Endothelial cell of hepatic sinusoid (primary cell): ENCODE data around the gene ECSIT.

Experiments
- in situ Hi-C: cut with HindIII; loops from 2 replicates; pipeline ENCODE4 v1.10.0; 2017; ENCODE audit warnings: low sequenced_read_pairs

Gene ECSIT

GRCh38 chr19:11528551-11529341 lies at the start of gene ECSIT:
Gene ECSIT, minus strand, starts transcription at chr19:11529134. Its CDS starts 9,964 bp downstream, at chr19:11519170.
- in situ Hi-C loops: no loop called here

- in situ Hi-C loops: no loop called here
Observed at GRCh38 chr19:11577451-11578257, 48.7 kb upstream of the ECSIT start, which contains the start of gene ACP5. Gene ACP5, minus strand, starts transcription at chr19:11577645. Its CDS starts 328 bp downstream, at chr19:11577317.

GRCh38 chr19:11576227-11576626 lies 47.3 kb upstream of the ECSIT start:
- in situ Hi-C loops: no loop called here

GRCh38 chr19:11574689-11575088 lies 45.8 kb upstream of the ECSIT start:
- in situ Hi-C loops: loop anchor here (25.0 kb wide), 1 partner anchor 262 kb away; no protein-coding TSS in a partner anchor

GRCh38 chr19:11573763-11574162 lies 44.8 kb upstream of the ECSIT start:
- in situ Hi-C loops: loop anchor here (25.0 kb wide), 1 partner anchor 261 kb away; no protein-coding TSS in a partner anchor

- in situ Hi-C loops: loop anchor here (25.0 kb wide), 1 partner anchor 261 kb away; no protein-coding TSS in a partner anchor
Observed at GRCh38 chr19:11573354-11573753, 44.4 kb upstream of the ECSIT start.

- in situ Hi-C loops: loop anchor here (25.0 kb wide), 1 partner anchor 258 kb away; no protein-coding TSS in a partner anchor
Observed at GRCh38 chr19:11570039-11570462, 41.1 kb upstream of the ECSIT start.

GRCh38 chr19:11566164-11566563 lies 37.2 kb upstream of the ECSIT start:
- in situ Hi-C loops: loop anchor here (25.0 kb wide), 1 partner anchor 254 kb away; no protein-coding TSS in a partner anchor

- in situ Hi-C loops: loop anchor here (25.0 kb wide), 1 partner anchor 253 kb away; no protein-coding TSS in a partner anchor
Observed at GRCh38 chr19:11565649-11565980, 36.7 kb upstream of the ECSIT start.

- in situ Hi-C loops: loop anchor here (25.0 kb wide), 1 partner anchor 252 kb away; no protein-coding TSS in a partner anchor
Observed at GRCh38 chr19:11564082-11564807, 35.3 kb upstream of the ECSIT start.

GRCh38 chr19:11563532-11563931 lies 34.6 kb upstream of the ECSIT start:
- in situ Hi-C loops: loop anchor here (25.0 kb wide), 1 partner anchor 251 kb away; no protein-coding TSS in a partner anchor

GRCh38 chr19:11560404-11561051 lies 31.6 kb upstream of the ECSIT start:
- in situ Hi-C loops: loop anchor here (25.0 kb wide), 1 partner anchor 248 kb away; no protein-coding TSS in a partner anchor

- in situ Hi-C loops: loop anchor here (5.0 to 25.0 kb wide), 2 partner anchors 33 to 247 kb away; no protein-coding TSS in a partner anchor
Observed at GRCh38 chr19:11558881-11559828, 30.2 kb upstream of the ECSIT start, which contains the start of gene ELOF1. Gene ELOF1, minus strand, starts transcription at chr19:11559230. Its CDS starts 4,883 bp downstream, at chr19:11554347.

GRCh38 chr19:11556634-11557420 lies 27.9 kb upstream of the ECSIT start:
- in situ Hi-C loops: loop anchor here (5.0 to 25.0 kb wide), 2 partner anchors 35 to 245 kb away; no protein-coding TSS in a partner anchor

GRCh38 chr19:11555246-11555645 lies 26.3 kb upstream of the ECSIT start:
- in situ Hi-C loops: loop anchor here (5.0 to 25.0 kb wide), 2 partner anchors 37 to 243 kb away; no protein-coding TSS in a partner anchor

GRCh38 chr19:11554160-11554559 lies 25.2 kb upstream of the ECSIT start:
- in situ Hi-C loops: loop anchor here (25.0 kb wide), 1 partner anchor 242 kb away; no protein-coding TSS in a partner anchor

- in situ Hi-C loops: loop anchor here (25.0 kb wide), 1 partner anchor 241 kb away; no protein-coding TSS in a partner anchor
Observed at GRCh38 chr19:11552666-11553372, 23.9 kb upstream of the ECSIT start.
